Esophagus squamous epithelium (tissue), 5 donors: ENCODE data around the gene DLG2. TPM values are rescaled to one million over a fixed set of nuclear protein-coding genes. Genes with fewer than 3 reads are reported as not detected.

Source experiments
- DNase-seq: peaks from one replicate; lab custom pipeline; 2025; lab: John Stamatoyannopoulos, UW
- H3K27ac ChIP-seq, 4 donors: fragments of 200-600 bp; sonication (generic); one replicate each; pipeline ENCODE4 v1.5.1; 2016 to 2019; ENCODE audit warnings: mild to moderate bottlenecking in 1 of 4
- H3K27me3 ChIP-seq, 4 donors: fragments of 200-600 bp; sonication (generic); 1 replicate in 3 of 4; 2 replicates in 1 of 4; pipeline versions ENCODE4 v1.5.1 to v1.6.0; 2017 to 2021; ENCODE audit warnings: antibody characterized with exemption in 1 of 4
- H3K36me3 ChIP-seq, 3 donors: fragments of 200-600 bp; sonication (generic); one replicate each; pipeline ENCODE4 v1.5.1; 2016 to 2019
- H3K4me1 ChIP-seq, 3 donors: fragments of 200-600 bp; sonication (generic); one replicate each; pipeline ENCODE4 v1.5.1; 2017 to 2019
- H3K4me3 ChIP-seq, 4 donors: fragments of 200-600 bp; sonication (generic); 1 replicate in 3 of 4; 2 replicates in 1 of 4; pipeline ENCODE4 v1.5.1; 2016 to 2019; ENCODE audit warnings: mild to moderate bottlenecking in 2 of 4, moderate library complexity in 1 of 4
- H3K9me3 ChIP-seq, 3 donors: fragments of 200-600 bp; sonication (generic); one replicate each; pipeline ENCODE4 v1.5.1; 2016 to 2019
- POLR2A ChIP-seq, 4 donors: fragments of 450-650 bp; IDR thresholded peaks; one replicate each; pipeline ENCODE4 v1.6.1; 2017; ENCODE audit warnings: antibody characterized with exemption in 4 of 4, mild to moderate bottlenecking in 4 of 4, moderate library complexity in 3 of 4
- WGBS, 2 donors: methylation state at CpG; one replicate each; pipeline ENCODE4 v1.1.5; 2018; 5-methylcytosine and 5-hydroxymethylcytosine counted together
- intact Hi-C: fragments of 100-400 bp; cut with DNase I; formaldehyde crosslinking; loops from one replicate; pipeline ENCODE4 v1.15.0; 2022
- total RNA-seq, 4 donors: library from RNA; depleted of rRNA; stranded (reverse); fragments of >200 nt; gene quantifications; one replicate each; pipeline ENCODE4 v1.1.0, GENCODE V29; 2016
- TF ChIP-seq, protein P1 (sequence below), 6 experiments: fragments of 450-650 bp in 4 of 6; fragments of 200-600 bp in 2 of 6; sonication (generic) in 2 of 6; IDR thresholded peaks; one replicate each; pipeline ENCODE4 v1.5.1; 2016 to 2019; ENCODE audit warnings: antibody characterized with exemption in 6 of 6, mild to moderate bottlenecking in 4 of 6, moderate library complexity in 4 of 6
- donor health status: DM: yes; HTN: yes; CAD: no.

DLG2 gene
- total RNA-seq, 4 donors from 2014 or later: 2.9 to 27.7 (median 12.6) TPM

DNA sequence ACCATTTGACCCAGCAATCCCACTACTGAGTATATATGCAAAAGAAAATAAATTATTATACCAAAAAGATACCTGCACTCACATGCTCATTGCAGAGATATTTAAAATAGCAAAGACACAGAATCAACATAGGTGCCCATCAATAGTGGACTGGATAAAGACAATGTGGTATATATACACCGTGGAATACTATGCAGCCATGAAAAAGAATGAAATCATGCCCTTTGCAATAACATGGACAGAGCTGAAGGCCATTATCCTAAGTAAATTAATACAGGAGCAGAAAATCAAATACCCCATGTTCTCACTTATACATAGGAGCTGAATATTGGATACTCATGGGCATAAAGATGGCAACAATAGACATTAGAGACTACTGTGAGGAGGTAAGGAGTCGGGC lies 68.7 kb downstream of the DLG2 start:
- DNase-seq: no peak
- Histone ChIP-seq H3K36me3 (no peaks in the 10 kb centered on the region), H3K27ac (no peak overlapping the region), H3K4me3 (no peak overlapping the region), H3K27me3 (no peaks in the 10 kb centered on the region), H3K4me1 (no peaks in the 10 kb centered on the region), H3K9me3 (peaks cover 0 to 6% (median 0%) of the 10 kb centered on the region in 3 donors)
- TF ChIP-seq, protein P1, sequence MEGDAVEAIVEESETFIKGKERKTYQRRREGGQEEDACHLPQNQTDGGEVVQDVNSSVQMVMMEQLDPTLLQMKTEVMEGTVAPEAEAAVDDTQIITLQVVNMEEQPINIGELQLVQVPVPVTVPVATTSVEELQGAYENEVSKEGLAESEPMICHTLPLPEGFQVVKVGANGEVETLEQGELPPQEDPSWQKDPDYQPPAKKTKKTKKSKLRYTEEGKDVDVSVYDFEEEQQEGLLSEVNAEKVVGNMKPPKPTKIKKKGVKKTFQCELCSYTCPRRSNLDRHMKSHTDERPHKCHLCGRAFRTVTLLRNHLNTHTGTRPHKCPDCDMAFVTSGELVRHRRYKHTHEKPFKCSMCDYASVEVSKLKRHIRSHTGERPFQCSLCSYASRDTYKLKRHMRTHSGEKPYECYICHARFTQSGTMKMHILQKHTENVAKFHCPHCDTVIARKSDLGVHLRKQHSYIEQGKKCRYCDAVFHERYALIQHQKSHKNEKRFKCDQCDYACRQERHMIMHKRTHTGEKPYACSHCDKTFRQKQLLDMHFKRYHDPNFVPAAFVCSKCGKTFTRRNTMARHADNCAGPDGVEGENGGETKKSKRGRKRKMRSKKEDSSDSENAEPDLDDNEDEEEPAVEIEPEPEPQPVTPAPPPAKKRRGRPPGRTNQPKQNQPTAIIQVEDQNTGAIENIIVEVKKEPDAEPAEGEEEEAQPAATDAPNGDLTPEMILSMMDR (IDR thresholded peaks at IDR 0.05): no peak
- no peak for TF ChIP-seq POLR2A (IDR thresholded peaks at IDR 0.05)
- intact Hi-C loops: no loop called here
- WGBS, 2 donors: 82 to 87% methylated on average over 2 of the region's 2 CpGs

DNA sequence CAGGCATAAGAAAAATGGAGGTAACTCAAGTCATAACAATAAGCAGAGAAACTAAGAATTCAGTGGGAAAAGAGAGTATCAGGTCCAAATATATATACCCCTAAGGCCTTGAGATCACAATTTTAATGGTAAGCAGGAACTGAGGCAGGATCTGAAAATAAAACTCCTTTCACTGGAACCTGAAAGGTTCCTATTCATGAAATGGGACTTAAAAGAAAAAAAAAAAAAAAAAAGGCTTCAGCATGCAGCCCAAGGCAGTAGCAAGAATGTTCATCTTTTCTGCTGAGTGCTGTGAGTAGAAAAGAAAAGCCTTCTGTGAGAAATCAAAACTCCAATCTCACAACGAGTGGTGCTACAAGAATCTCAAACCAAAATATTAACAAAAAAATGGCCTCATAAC lies 75.3 kb downstream of the DLG2 start:
- Histone ChIP-seq H3K27ac (no peak overlapping the region), H3K4me3 (no peak overlapping the region), H3K9me3 (peaks cover 0 to 5% (median 0%) of the 10 kb centered on the region in 3 donors), H3K4me1 (no peaks in the 10 kb centered on the region), H3K36me3 (no peaks in the 10 kb centered on the region), H3K27me3 (no peaks in the 10 kb centered on the region)
- no peak for TF ChIP-seq POLR2A (IDR thresholded peaks at IDR 0.05)
- TF ChIP-seq, protein P1 (IDR thresholded peaks at IDR 0.05): no peak
- DNase-seq: no peak
- 56 to 57% methylated on average over 1 of the region's 1 CpG for WGBS, 2 donors
- intact Hi-C loops: no loop called here

GRCh38 chr11:85541683-85542082 lies 85.5 kb downstream of the DLG2 start:
- Histone ChIP-seq H3K4me1 (no peaks in the 10 kb centered on the region), H3K27me3 (no peaks in the 10 kb centered on the region), H3K4me3 (no peak overlapping the region), H3K9me3 (no peaks in the 10 kb centered on the region), H3K36me3 (no peaks in the 10 kb centered on the region), H3K27ac (no peak overlapping the region)
- intact Hi-C loops: no loop called here
- DNase-seq: no peak
- TF ChIP-seq, protein P1 (IDR thresholded peaks at IDR 0.05): no peak
- no peak for TF ChIP-seq POLR2A (IDR thresholded peaks at IDR 0.05)

DNA sequence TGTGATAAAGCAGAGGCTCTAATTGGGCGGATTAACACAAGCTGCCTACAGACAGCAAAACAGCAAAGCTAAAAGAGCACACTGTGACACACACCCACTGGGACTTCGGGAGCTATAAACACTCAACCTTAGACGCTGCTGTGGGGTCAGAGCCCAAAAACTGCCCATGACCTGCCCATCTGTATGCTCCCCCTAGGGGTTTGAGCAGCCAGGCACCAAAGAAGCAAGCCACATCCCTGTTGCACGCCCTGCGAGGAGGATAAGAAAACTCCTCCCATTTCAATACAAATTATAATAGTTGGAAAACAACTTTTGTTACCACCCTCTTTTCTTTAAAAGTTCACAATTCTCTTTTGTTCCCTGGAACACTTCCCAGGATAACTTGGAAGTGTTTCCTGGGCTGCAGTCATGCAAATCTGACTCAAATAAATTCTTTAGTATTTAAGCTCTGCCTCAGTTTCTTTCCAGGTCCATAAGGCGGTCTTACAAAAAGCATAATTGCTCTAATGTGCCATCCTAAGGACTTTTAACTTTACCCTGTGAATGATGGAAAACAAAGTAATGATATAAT lies 86.4 kb downstream of the DLG2 start:
- no peak for DNase-seq
- TF ChIP-seq POLR2A (IDR thresholded peaks at IDR 0.05): no peak
- TF ChIP-seq, protein P1 (IDR thresholded peaks at IDR 0.05): no peak
- H3K9me3 ChIP-seq: no peaks in the 10 kb centered on the region
- no peak overlapping the region for H3K4me3 ChIP-seq
- H3K4me1 ChIP-seq: no peaks in the 10 kb centered on the region
- 34 to 49% methylated on average over 5 to 6 of the region's 6 CpGs for WGBS, 2 donors
- H3K27ac ChIP-seq: no peak overlapping the region
- intact Hi-C loops: no loop called here
- H3K36me3 ChIP-seq: no peaks in the 10 kb centered on the region
- no peaks in the 10 kb centered on the region for H3K27me3 ChIP-seq

GRCh38 chr11:85540181-85540580 lies 87.0 kb downstream of the DLG2 start:
- WGBS, 2 donors: 85 to 88% methylated on average over 2 to 5 of the region's 5 CpGs
- no peaks in the 10 kb centered on the region for H3K27me3 ChIP-seq
- no peak overlapping the region for H3K27ac ChIP-seq
- DNase-seq: no peak
- H3K4me1 ChIP-seq: no peaks in the 10 kb centered on the region
- no peak for TF ChIP-seq POLR2A (IDR thresholded peaks at IDR 0.05)
- TF ChIP-seq, protein P1 (IDR thresholded peaks at IDR 0.05): no peak
- no peak overlapping the region for H3K4me3 ChIP-seq
- no peaks in the 10 kb centered on the region for H3K36me3 ChIP-seq
- intact Hi-C loops: no loop called here
- H3K9me3 ChIP-seq: no peaks in the 10 kb centered on the region
